ENCODE results near the gene ITSN1.

The ITSN1 gene

DNA sequence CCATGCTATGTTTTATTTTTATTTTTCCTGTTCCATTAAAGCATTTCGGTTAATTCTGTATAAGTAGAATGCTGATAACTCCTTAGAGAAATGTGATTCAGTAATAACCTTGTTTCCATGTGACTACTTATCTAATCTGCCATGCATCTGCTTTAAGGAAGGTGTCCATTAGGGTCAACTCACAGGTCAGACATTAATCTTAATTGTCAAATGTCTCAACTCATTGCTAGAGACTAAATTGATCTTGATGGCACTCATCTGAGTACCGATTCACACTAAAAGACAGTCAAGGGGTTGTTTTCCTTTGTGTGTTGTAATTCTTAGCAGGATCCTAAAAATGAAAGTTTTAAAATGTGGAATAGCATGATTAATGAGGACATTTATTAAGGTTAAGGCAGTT lies 41.8 kb downstream of the ITSN1 start:
- no peak overlapping the region for H3K27ac ChIP-seq
- TF ChIP-seq, protein P1, sequence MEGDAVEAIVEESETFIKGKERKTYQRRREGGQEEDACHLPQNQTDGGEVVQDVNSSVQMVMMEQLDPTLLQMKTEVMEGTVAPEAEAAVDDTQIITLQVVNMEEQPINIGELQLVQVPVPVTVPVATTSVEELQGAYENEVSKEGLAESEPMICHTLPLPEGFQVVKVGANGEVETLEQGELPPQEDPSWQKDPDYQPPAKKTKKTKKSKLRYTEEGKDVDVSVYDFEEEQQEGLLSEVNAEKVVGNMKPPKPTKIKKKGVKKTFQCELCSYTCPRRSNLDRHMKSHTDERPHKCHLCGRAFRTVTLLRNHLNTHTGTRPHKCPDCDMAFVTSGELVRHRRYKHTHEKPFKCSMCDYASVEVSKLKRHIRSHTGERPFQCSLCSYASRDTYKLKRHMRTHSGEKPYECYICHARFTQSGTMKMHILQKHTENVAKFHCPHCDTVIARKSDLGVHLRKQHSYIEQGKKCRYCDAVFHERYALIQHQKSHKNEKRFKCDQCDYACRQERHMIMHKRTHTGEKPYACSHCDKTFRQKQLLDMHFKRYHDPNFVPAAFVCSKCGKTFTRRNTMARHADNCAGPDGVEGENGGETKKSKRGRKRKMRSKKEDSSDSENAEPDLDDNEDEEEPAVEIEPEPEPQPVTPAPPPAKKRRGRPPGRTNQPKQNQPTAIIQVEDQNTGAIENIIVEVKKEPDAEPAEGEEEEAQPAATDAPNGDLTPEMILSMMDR (conservative IDR thresholded peaks at IDR 0.05) = no peak

DNA sequence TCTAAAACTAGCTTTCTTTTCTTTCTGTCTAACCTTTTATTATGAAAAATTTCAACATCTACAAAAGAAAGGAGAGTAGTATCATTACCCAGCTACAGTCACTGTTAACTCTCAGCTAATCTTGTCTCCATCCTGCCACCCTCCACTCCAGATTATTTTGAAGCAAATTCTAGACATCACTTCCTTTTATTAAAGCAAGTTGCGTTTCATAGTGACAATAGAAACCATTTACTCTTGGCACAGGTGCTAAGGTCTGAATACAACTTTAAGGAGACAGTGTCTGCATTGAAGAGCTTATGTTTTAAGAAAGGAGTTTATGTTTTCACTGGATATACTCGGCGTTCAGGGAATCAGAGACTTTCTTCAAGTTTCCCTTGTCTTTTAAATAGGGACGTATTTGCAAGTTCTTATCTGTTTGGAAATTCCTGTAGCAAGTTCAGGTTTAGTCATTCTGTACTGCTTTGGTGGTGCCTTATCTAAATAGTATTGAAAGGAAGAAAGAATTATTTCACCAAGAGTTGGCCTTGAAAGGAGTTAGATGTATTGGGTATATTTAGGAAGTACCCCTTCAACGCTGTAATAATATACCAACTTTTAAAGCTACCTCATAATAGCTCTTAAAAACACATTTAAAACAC lies 42.7 kb downstream of the ITSN1 start:
- TF ChIP-seq, protein P1 (conservative IDR thresholded peaks at IDR 0.05) = no peak
- H3K27ac ChIP-seq = no peak overlapping the region

DNA sequence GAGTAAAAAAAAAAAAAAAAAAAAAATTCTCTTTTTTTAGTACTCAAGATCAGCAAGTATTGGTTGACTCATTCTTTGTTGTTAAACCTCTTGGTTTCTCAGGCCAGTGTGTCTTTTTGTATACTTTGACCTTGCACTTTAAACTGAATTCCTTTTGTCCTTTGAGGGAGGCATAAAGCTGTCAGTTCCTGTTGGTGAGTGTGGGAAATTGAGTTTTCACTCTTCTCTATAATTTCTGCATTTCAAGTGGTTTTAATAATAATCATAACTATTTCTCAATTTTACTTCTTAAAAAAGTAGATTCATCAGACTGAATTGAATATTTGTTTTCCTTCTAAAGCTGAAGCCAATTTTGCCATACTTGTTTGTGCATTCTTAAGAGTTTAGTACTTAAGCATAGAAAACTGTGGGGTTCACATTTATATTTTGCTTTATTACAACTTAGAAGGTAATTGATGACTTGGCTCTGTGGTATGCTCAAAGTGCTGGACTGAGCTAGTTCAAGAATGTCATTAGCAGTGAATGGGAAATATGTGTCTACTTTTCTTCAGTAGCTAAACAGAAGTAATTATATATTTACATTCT lies 43.4 kb downstream of the ITSN1 start:
- no peak overlapping the region for H3K27ac ChIP-seq
- TF ChIP-seq, protein P1 (conservative IDR thresholded peaks at IDR 0.05) = no peak

DNA sequence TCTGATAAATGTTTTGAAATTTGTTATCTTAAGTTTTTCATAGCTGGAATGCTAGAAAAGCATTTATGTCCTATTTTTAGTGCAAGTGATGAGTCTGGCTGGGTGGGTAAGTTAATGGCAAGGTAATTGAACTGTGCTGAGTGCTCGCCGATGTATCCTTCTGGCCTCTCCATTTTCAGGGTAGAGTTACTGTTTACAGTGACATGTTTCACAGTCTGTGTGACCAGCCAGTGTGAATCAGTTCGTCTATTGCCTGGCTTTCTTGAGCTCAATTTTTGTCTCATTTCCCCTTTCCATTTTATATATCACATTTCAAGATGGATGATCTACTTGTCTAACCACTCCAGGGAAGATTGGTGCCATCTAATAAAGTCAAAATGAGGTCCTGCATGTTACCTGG lies 44.1 kb downstream of the ITSN1 start:
- H3K27ac ChIP-seq = no peak overlapping the region
- TF ChIP-seq, protein P1 (conservative IDR thresholded peaks at IDR 0.05) = no peak

DNA sequence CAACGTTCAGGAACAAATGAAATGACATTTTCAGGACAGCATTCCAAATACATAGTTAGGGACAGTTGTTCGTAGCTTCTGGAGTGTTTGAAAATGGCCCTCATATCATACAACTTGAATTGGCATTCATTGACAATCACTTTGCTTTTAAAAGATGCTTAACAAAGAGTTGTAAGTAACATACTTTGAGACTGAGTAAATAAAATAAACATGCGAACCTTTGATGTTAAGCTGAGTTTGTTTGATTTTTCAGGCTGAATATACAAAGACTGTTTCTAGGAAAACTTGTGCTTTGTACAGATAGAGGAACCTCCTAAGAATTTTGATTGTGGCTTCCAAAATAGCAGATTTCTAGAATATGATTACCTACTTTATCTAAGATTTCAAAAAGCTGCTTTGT lies 45.3 kb downstream of the ITSN1 start:
- H3K27ac ChIP-seq = no peak overlapping the region
- TF ChIP-seq, protein P1 (conservative IDR thresholded peaks at IDR 0.05) = no peak

DNA sequence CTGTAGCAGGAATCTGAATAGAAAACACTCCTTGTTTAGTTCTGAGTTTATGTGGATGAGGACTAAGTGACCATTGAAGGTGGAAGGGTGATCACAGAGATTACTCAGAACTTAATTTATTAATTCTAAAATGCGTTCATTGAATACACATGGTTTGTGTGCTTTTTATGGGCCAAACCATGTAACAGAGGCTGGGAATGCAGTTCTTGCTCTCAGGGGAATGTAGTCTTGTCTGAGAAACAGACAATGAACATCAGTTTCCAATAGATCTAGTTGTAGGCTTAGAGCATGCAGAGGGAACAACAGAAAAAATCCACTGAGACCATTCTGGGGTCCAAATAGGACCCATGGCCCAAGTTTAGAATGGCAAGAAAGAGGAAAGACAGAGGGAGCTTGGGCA lies 46.1 kb downstream of the ITSN1 start:
- no peak overlapping the region for H3K27ac ChIP-seq
- TF ChIP-seq, protein P1 (conservative IDR thresholded peaks at IDR 0.05) = no peak

DNA sequence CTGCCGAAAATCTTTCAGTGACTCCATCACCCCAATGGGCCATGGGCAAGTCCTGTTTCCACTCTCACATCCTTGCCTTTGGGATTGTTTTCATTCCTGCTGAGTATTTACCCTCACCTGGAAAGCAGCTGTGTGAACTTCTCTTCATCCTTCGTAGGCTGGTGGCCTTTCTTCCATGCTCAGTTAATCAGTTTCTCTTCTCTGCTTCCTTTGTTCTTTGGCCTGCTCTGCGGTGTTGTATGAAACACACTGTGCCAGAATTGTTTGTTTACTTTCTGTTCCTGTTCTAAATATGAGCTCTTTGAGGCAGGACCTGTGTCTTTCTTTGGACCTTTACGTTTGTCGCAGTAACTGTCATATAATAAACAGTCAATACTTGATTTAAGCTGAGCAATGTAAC lies 48.6 kb downstream of the ITSN1 start:
- TF ChIP-seq, protein P1 (conservative IDR thresholded peaks at IDR 0.05) = no peak
- no peak overlapping the region for H3K27ac ChIP-seq

Data from VCaP (cell line).